ENCODE measurements around the gene ATP23. TPM values are rescaled to one million over a fixed set of nuclear protein-coding genes. Genes with fewer than 3 reads are reported as not detected.

The ATP23 gene
- total RNA-seq, 1 experiment from 2014 or later: 4.7 TPM

DNA sequence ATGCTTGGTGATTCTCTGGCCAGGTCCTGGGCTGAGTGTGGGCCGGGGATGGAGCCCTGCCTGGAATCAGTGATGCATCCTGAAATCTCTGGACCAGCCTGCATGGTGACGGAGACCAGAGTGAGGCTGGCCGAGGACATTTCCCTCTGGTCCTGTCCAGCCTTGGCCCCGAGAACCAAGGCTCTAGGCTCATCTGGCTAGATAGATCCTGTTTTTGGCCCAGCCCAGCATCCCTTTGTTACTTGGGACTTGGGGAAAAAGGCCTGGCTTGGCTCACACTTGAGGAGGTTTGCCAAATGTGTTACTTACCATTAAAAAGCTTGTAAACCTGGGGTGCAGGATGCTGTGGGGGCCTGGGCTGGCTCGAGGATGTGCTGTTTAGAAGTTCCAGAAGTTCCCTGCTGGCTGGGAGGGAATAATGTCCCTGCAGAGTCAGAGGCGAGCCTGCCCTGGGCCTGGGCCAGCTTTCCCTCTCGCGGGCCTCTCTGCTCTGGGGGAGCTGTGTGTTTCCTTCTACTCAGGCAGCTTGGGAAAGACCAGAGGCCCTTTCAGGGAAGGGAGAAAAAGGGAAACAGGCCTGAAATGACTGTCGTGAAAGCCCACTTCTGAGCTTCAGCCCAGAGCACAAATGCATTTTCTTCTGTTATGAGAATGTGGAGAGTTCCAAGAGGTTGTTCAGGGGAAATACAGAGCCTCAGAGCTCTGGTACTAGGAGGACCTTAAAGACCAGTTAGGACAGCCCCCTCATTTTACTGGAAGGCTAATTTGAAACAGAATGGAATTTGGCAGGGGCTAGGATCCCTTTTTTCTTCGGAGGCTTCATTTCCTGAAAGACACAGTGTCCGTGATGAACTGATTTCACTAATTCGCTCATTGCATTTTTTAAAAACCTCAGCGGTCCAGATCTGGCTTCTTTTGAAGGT, 47.7 kb upstream of the ATP23 start:
- Histone ChIP-seq H3K4me1 (ENCODE audit: insufficient read depth, low read length) (peaks cover 17% of the 10 kb centered on the region; the same call in 1 of the 2 replicates), H3K79me1 (ENCODE audit: insufficient read depth, low read depth, low read length, poor library complexity, severe bottlenecking) (no peaks in the 10 kb centered on the region), H3K23me2 (ENCODE audit: insufficient read length, low read depth, low read length, poor library complexity, severe bottlenecking) (peaks cover 12% of the 10 kb centered on the region), H2BK5ac (ENCODE audit: insufficient read length, low read length) (no peak overlapping the region), H2BK15ac (ENCODE audit: low read depth, low read length) (no peak overlapping the region), H2BK20ac (ENCODE audit: low read depth, low read length, poor library complexity, severe bottlenecking) (no peak overlapping the region), H3K79me2 (ENCODE audit: insufficient read depth, low read length) (no peaks in the 10 kb centered on the region), H4K8ac (replicated peaks; ENCODE audit: insufficient read length, low read depth, low read length) (no peak overlapping the region), H3K14ac (ENCODE audit: insufficient read depth, low read length) (no peak overlapping the region), H3K4ac (ENCODE audit: low read depth, low read length) (no peak overlapping the region), H3K23ac (ENCODE audit: insufficient read length, low read depth, low read length) (no peak overlapping the region), H2AFZ (ENCODE audit: low read length) (peak overlapping the region; percentile 18), H4K20me1 (ENCODE audit: control insufficient read depth, insufficient read depth, insufficient read length) (no peaks in the 10 kb centered on the region), H3K27me3 (ENCODE audit: insufficient read depth, low read length) (peaks cover 4% of the 10 kb centered on the region; the same call in 1 of the 2 replicates), H2BK120ac (ENCODE audit: low read depth, low read length, poor library complexity, severe bottlenecking) (no peak overlapping the region), H4K91ac (ENCODE audit: insufficient read length, low read depth, low read length) (no peak overlapping the region), H3K56ac (ENCODE audit: insufficient read length, low read depth, low read length) (no peak overlapping the region), H2AK5ac (ENCODE audit: insufficient read length, low read length) (no peak overlapping the region), H3K27ac (ENCODE audit: insufficient read length, low read depth, low read length) (no peak overlapping the region), H3K9me3 (ENCODE audit: control insufficient read depth, low read depth, low read length) (no peaks in the 10 kb centered on the region), H3K9ac (ENCODE audit: extremely low read depth, insufficient read length, low read length) (no peak overlapping the region), H3K18ac (ENCODE audit: insufficient read length, low read depth, low read length) (no peak overlapping the region), H2BK12ac (ENCODE audit: insufficient read length, low read depth, low read length) (no peak overlapping the region), H3K4me2 (ENCODE audit: insufficient read depth, insufficient read length, low read length) (no peak overlapping the region), H3T11ph (ENCODE audit: low read length) (no peak overlapping the region), H4K5ac (ENCODE audit: insufficient read length, low read depth, low read length) (no peak overlapping the region)
- H3K27ac Mint-ChIP-seq: peak overlapping the region; percentile 76 to 95 (median 85); a peak in 6 of 7 replicates
- H3K4me1 Mint-ChIP-seq: peaks cover 44 to 67% of the 10 kb centered on the region in 2 experiments
- no peaks in the 10 kb centered on the region; a peak in 1 of 7 replicates for H3K36me3 Mint-ChIP-seq (ENCODE audit: insufficient read depth in 1 of 3, low read depth in 3 of 3)
- peak; percentile 61 for DNase-seq
- WGBS (ENCODE audit: extremely low coverage, insufficient read length, low lambda C conversion rate): no CpG with 5 or more reads among the region's 13 CpGs
- H3K9me3 Mint-ChIP-seq: no peaks in the 10 kb centered on the region
- H3K4me3 Mint-ChIP-seq: peak overlapping the region in 1 of 2 experiments; percentile 51; a peak in 3 of 5 replicates
- peaks cover 31% of the 10 kb centered on the region for H3K27me3 Mint-ChIP-seq (ENCODE audit: low read depth)
- TF ChIP-seq CTCF (conservative IDR thresholded peaks at IDR 0.05): no peak
